Smooth muscle cell of the brain vasculature (primary cell): ENCODE results near the gene MYH11.
A peak's percentile ranks its signal among the peaks of the same experiment; 100 is the strongest.
"Not testable (repeated sequence)": the region's sequence is repeated elsewhere in the genome, so short reads cannot be mapped to it uniquely, and the experiment has no call there.

Experiments used
- DNase-seq: peaks from one replicate; pipeline ENCODE4 v3.0.0-alpha.2; 2012; ENCODE audit warnings: low read depth, low spot score

The MYH11 gene

DNA sequence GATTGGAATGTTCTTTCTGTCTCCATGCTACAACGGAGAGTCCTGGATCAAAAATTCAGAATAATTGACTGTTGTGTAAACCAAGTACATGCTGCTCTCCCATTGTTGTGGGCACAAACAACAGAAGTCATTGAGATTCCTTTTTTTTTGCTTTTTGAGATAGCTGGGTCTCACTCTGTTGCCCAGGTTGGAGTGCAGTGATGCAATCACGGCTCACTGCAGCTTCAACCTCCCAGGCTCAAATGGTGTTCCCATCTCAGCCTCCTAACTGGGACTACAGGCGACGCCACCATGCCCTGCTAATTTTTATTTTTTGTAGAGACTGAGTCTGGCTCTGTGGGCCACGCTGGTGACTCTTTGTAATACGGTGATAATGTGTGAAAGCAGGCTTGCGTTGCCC, 182.3 kb downstream of the MYH11 start:
- DNase-seq = no peak

GRCh38 chr16:15672514-15673167, 184.2 kb downstream of the MYH11 start:
- peak; percentile 77 for DNase-seq

- DNase-seq = not testable (repeated sequence)
Measured at GRCh38 chr16:15672127-15672513, 184.7 kb downstream of the MYH11 start.

DNA sequence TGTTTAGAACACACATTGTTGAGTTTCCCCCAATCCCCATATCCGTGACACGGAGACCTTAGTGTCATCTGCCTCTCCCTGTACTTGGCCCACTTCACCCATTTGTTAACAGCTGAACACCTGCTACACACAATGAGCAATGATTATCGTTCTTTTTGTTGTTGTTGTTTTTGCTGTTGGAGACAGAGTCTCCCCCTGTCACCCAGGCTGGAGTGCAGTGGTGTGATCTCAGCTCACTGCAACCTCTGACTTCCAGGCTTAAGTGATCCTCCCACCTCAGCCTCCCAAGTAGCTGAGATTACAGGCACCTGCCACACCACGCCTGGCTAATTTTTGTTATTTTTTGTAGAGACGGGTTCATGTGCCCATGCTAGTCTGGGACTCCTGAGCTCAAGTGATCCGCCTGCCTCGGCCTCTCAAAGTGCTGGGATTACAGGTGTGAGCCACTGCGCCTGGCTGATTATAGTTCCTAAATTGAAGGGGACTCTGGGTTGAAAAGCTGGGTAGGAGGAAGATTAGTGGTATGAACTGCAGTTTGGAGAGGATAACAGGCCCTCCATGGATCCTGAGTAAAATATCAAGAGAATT, 185.2 kb downstream of the MYH11 start:
- no peak for DNase-seq

DNA sequence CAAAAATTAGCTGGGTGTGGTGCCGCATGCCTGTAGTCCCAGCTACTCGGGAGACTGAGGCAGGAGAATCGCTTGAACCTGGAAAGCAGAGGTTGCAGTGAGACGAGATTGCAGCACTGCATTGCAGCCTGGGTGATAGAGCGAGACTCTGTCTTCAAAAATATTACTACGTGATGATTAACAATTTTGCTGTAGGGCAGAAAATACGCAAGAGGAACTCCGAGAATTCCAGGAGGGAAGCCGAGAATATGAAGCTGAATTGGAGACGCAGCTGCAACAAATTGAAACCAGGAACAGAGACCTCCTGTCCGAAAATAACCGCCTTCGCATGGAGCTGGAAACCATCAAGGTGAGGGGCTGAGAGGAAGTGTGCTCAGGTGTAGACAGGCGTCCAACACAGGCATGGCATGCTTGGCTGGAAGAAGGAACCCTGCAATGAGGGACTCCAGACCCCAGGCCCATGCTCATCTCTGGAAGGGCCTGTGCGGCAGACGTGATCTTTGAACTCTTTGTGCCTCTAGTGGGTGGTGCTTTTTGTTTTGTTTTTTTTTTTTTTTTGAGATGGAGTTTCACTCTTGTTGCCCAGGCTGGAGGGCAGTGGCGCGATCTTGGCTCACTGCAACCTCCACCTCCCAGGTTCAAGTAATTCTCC, 189.6 kb downstream of the MYH11 start:
- DNase-seq = no peak

DNA sequence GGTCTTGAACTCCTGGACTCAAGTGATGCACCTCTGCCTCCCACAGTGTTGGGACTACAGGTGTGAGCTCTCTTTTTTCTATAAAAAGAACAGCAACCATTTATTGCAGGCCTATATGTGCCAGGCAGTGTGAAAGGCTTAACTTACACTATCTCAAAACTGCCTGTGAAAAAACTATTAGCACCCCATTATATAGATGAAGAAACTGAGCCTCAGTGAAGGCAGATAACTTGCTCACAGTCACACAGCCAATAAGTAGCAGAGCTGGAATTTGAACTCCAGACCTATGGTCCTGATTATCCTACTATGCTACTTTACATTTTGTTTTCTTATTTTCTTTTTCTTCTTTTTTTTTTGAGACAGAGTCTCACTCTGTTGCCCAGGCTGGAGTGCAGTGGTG, 191.7 kb downstream of the MYH11 start:
- DNase-seq = no peak

DNA sequence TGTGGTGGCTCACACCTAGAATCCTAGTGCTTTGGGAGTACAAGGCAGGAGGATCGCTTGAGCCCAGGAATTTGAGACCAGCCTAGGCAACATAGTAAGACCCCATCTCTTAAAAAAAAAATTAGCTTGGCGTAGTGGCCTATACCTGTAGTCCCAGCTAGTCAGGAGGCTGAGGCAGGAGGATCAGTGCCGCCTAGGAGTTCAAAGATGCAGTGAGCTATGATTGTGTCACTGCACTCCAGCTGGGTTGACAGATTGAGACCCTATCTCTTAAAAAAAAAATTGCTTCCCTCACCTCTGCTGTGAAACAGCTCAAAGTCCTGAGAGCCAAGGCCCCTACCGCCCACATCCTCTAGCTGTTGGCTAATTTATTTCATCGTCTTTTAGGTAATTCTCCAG, 196.6 kb downstream of the MYH11 start:
- DNase-seq = no peak

- DNase-seq = no peak
Measured at GRCh38 chr16:15658556-15658955, 198.3 kb downstream of the MYH11 start.

GRCh38 chr16:15658149-15658548, 198.7 kb downstream of the MYH11 start:
- no peak for DNase-seq

DNA sequence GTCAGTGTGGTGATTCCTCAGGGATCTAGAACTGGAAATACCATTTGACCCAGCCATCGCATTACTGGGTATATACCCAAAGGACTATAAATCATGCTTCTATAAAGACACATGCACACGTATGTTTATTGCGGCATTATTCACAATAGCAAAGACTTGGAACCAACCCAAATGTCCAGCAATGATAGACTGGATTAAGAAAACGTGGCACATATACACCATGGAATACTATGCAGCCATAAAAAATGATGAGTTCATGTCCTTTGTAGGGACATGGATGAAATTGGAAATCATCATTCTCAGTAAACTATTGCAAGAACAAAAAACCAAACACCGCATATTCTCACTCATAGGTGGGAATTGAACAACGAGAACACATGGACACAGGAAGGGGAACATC, 201.3 kb downstream of the MYH11 start:
- DNase-seq = not testable (repeated sequence)

GRCh38 chr16:15654591-15654990, 202.2 kb downstream of the MYH11 start:
- no peak for DNase-seq

- no peak for DNase-seq
Measured at GRCh38 chr16:15653227-15653626, 203.6 kb downstream of the MYH11 start.
